Measurements from ENCODE around the gene VOPP1.

GRCh38 chr7:55467047-55467593 lies 105.2 kb downstream of the VOPP1 start:
- TF ChIP-seq RAD21 (IDR thresholded peaks at IDR 0.05; ENCODE audit: insufficient read depth, low read depth, low read length) = no peak
- no peak for TF ChIP-seq SUPT20H (IDR thresholded peaks at IDR 0.05; ENCODE audit: borderline replicate concordance, control insufficient read depth, low read depth, low read length)
- TF ChIP-seq ESRRA (IDR thresholded peaks at IDR 0.05; ENCODE audit: low read length) = no peak
- peak; percentile 41; the same call in 1 of the 2 replicates for TF ChIP-seq POLR2A (IDR thresholded peaks at IDR 0.05; ENCODE audit: low read depth, low read length)
- TF ChIP-seq CTCF (IDR thresholded peaks at IDR 0.05 in 2 of 3, conservative IDR thresholded peaks at IDR 0.05 in 1 of 3; ENCODE audit: control insufficient read depth in 2 of 3, extremely low read depth in 1 of 3, insufficient read depth in 1 of 3, low read depth in 3 of 3, low read length in 3 of 3) = no peak
- no peak for TF ChIP-seq IKZF2 (IDR thresholded peaks at IDR 0.05)
- TF ChIP-seq NFYB (IDR thresholded peaks at IDR 0.05; ENCODE audit: insufficient read depth, low read depth, low read length) = no peak
